ENCODE results near the gene NR2C2.
A peak's percentile ranks its signal among the peaks of the same experiment; 100 is the strongest.

NR2C2 gene

GRCh38 chr3:14921811-14922705, 25.3 kb upstream of the NR2C2 start:
- DNase-seq = no peak

GRCh38 chr3:14922863-14923262, 24.5 kb upstream of the NR2C2 start:
- DNase-seq = no peak

GRCh38 chr3:14923476-14923875, 23.9 kb upstream of the NR2C2 start:
- DNase-seq = no peak

GRCh38 chr3:14925729-14926591, 21.4 kb upstream of the NR2C2 start:
- peak; percentile 71 for DNase-seq

- no peak for DNase-seq
Observed at GRCh38 chr3:14926592-14926991, 20.8 kb upstream of the NR2C2 start.

- DNase-seq = no peak
Observed at GRCh38 chr3:14927308-14927707, 20.1 kb upstream of the NR2C2 start.

GRCh38 chr3:14929310-14930074, 17.9 kb upstream of the NR2C2 start:
- no peak for DNase-seq

GRCh38 chr3:14933820-14934425, 13.5 kb upstream of the NR2C2 start:
- no peak for DNase-seq

- DNase-seq = no peak
Observed at GRCh38 chr3:14935592-14936345, 11.6 kb upstream of the NR2C2 start.

- no peak for DNase-seq
Observed at GRCh38 chr3:14938954-14939353, 8.4 kb upstream of the NR2C2 start.

- no peak for DNase-seq
Observed at GRCh38 chr3:14941871-14942270, 5.5 kb upstream of the NR2C2 start.

- DNase-seq = no peak
Observed at GRCh38 chr3:14943042-14943441, 4.3 kb upstream of the NR2C2 start.

GRCh38 chr3:14946236-14946635, 1.1 kb upstream of the NR2C2 start:
- no peak for DNase-seq

GRCh38 chr3:14946739-14947099, 664 bp upstream of the NR2C2 start:
- DNase-seq = no peak

GRCh38 chr3:14947886-14948608, 664 bp downstream of the NR2C2 start:
- DNase-seq = peak; percentile 92

GRCh38 chr3:14948609-14949038, 1.2 kb downstream of the NR2C2 start:
- DNase-seq = no peak

- peak; percentile 20 for DNase-seq
Observed at GRCh38 chr3:14949126-14949525, 1.7 kb downstream of the NR2C2 start.

GRCh38 chr3:14950274-14950673, 2.9 kb downstream of the NR2C2 start:
- no peak for DNase-seq

- no peak for DNase-seq
Observed at GRCh38 chr3:14957153-14957552, 9.8 kb downstream of the NR2C2 start.

GRCh38 chr3:14957925-14958324, 10.5 kb downstream of the NR2C2 start:
- no peak for DNase-seq

- DNase-seq = no peak
Observed at GRCh38 chr3:14959359-14959943, 12.1 kb downstream of the NR2C2 start.

All from kidney glomerular epithelial cell (primary cell).